CD4-positive, alpha-beta T cell treated with Interleukin-10 for 1 hour (primary cell): ENCODE data around the gene MYO1G.

Experiments used
- DNase-seq: peaks from one replicate; pipeline ENCODE4 v3.0.0-alpha.2; 2020

The MYO1G gene

GRCh38 chr7:44980393-44981034 lies 1.7 kb upstream of the MYO1G start:
- peak; percentile 87 for DNase-seq

- DNase-seq: no peak
Observed at GRCh38 chr7:44979481-44980392, 922 bp upstream of the MYO1G start.

GRCh38 chr7:44977959-44978335 lies 868 bp downstream of the MYO1G start:
- peak; percentile 20 for DNase-seq

- peak; percentile 82 for DNase-seq
Observed at GRCh38 chr7:44977304-44977958, 1.4 kb downstream of the MYO1G start.

- no peak for DNase-seq
Observed at GRCh38 chr7:44976746-44977196, 2.0 kb downstream of the MYO1G start.

- no peak for DNase-seq
Observed at GRCh38 chr7:44976040-44976745, 2.6 kb downstream of the MYO1G start.

- no peak for DNase-seq
Observed at GRCh38 chr7:44975331-44976039, 3.3 kb downstream of the MYO1G start.

- DNase-seq: no peak
Observed at GRCh38 chr7:44974549-44974948, 4.3 kb downstream of the MYO1G start.

- peak; percentile 71 for DNase-seq
Observed at GRCh38 chr7:44973610-44974401, 5.0 kb downstream of the MYO1G start.

- DNase-seq: no peak
Observed at GRCh38 chr7:44972562-44972961, 6.3 kb downstream of the MYO1G start.

- no peak for DNase-seq
Observed at GRCh38 chr7:44971902-44972441, 6.8 kb downstream of the MYO1G start.

GRCh38 chr7:44971188-44971901 lies 7.5 kb downstream of the MYO1G start:
- no peak for DNase-seq

GRCh38 chr7:44970523-44971051 lies 8.2 kb downstream of the MYO1G start:
- no peak for DNase-seq

- no peak for DNase-seq
Observed at GRCh38 chr7:44969701-44970522, 8.9 kb downstream of the MYO1G start.

- no peak for DNase-seq
Observed at GRCh38 chr7:44969049-44969700, 9.6 kb downstream of the MYO1G start.

- no peak for DNase-seq
Observed at GRCh38 chr7:44967571-44968446, 11.0 kb downstream of the MYO1G start.

- no peak for DNase-seq
Observed at GRCh38 chr7:44966731-44967538, 11.9 kb downstream of the MYO1G start.
